PFSK-1 (cell line): ENCODE results near the gene OR5A1.

ENCODE experiments used
- FOXP2 ChIP-seq: optimal IDR thresholded peaks from 2 replicates; pipeline ENCODE3; 2011; ENCODE audit warnings: borderline replicate concordance, control low read depth, inconsistent platforms; ENCODE audit not compliant: insufficient read depth; ENCODE audit errors: extremely low read length, extremely low read depth
- POLR2AphosphoS5 ChIP-seq: IDR thresholded peaks from 2 replicates; pipeline ENCODE4 v1.6.1; 2012; ENCODE audit warnings: low read depth, mild to moderate bottlenecking, control low read depth, low read length, moderate library complexity
- REST ChIP-seq, 2 experiments: IDR thresholded peaks; 2 replicates each; pipeline versions ENCODE4 v1.6.1 to v1.8.0; 2011 to 2012; ENCODE audit warnings: low read depth in 2 of 2, low read length in 2 of 2, control low read depth in 1 of 2, inconsistent platforms in 1 of 2, mild to moderate bottlenecking in 1 of 2, moderate library complexity in 1 of 2; ENCODE audit not compliant: insufficient read depth in 1 of 2
- SIN3A ChIP-seq: IDR thresholded peaks from 2 replicates; pipeline ENCODE4 v1.6.1; 2012; ENCODE audit warnings: mild to moderate bottlenecking, low read length, moderate library complexity, borderline replicate concordance; ENCODE audit not compliant: insufficient read depth
- TAF1 ChIP-seq: IDR thresholded peaks from 2 replicates; pipeline ENCODE4 v1.6.1; 2012; ENCODE audit warnings: low read length, control low read depth, borderline replicate concordance; ENCODE audit not compliant: insufficient read depth

- no peak for TF ChIP-seq POLR2AphosphoS5
- TF ChIP-seq SIN3A = no peak
- TF ChIP-seq REST (IDR thresholded peaks at IDR 0.05; ENCODE audit: insufficient read depth in 1 of 2, low read depth in 2 of 2, low read length in 2 of 2) = no peak
- no peak for TF ChIP-seq TAF1
- no peak for TF ChIP-seq FOXP2
Observed at GRCh38 chr11:59394186-59394585, 42.1 kb upstream of the OR5A1 start.
